Effector memory CD4-positive, alpha-beta T cell (primary cell): Measurements from ENCODE around the gene MBTPS1.

Experiments used
- DNase-seq, 3 donors: peaks; one replicate each; pipeline ENCODE4 v3.0.0-alpha.2; 2020
- H3K27ac ChIP-seq: 2 replicates; pipeline ENCODE4 v1.7.0; 2013; ENCODE audit warnings: mild to moderate bottlenecking, low read length, moderate library complexity; ENCODE audit not compliant: insufficient read depth, poor library complexity, severe bottlenecking
- H3K27me3 ChIP-seq: replicated peaks from 2 replicates; pipeline ENCODE4 v1.7.0; 2013; ENCODE audit warnings: mild to moderate bottlenecking, low read length; ENCODE audit not compliant: insufficient read depth, control insufficient read depth, poor library complexity, severe bottlenecking
- H3K36me3 ChIP-seq: 2 replicates; pipeline ENCODE4 v1.7.0; 2013; ENCODE audit warnings: mild to moderate bottlenecking, low read length, moderate library complexity; ENCODE audit not compliant: control insufficient read depth, insufficient read depth
- H3K4me1 ChIP-seq: 2 replicates; pipeline ENCODE4 v1.7.0; 2013; ENCODE audit warnings: low read length, mild to moderate bottlenecking; ENCODE audit not compliant: control insufficient read depth, insufficient read depth, poor library complexity, severe bottlenecking
- H3K4me3 ChIP-seq: 2 replicates; pipeline ENCODE4 v1.7.0; 2013; ENCODE audit warnings: low read length, low read depth, mild to moderate bottlenecking; ENCODE audit not compliant: insufficient read depth, poor library complexity, severe bottlenecking
- H3K9me3 ChIP-seq: 2 replicates; pipeline ENCODE4 v1.7.0; 2013; ENCODE audit warnings: mild to moderate bottlenecking, low read length, moderate library complexity; ENCODE audit not compliant: control insufficient read depth
- total RNA-seq, 3 donors: gene quantifications; one replicate each; lab custom pipeline; 2026; lab: John Stamatoyannopoulos, UW

MBTPS1 gene
- total RNA-seq: 145 to 174 (median 148) reads per million in 3 donors

DNA sequence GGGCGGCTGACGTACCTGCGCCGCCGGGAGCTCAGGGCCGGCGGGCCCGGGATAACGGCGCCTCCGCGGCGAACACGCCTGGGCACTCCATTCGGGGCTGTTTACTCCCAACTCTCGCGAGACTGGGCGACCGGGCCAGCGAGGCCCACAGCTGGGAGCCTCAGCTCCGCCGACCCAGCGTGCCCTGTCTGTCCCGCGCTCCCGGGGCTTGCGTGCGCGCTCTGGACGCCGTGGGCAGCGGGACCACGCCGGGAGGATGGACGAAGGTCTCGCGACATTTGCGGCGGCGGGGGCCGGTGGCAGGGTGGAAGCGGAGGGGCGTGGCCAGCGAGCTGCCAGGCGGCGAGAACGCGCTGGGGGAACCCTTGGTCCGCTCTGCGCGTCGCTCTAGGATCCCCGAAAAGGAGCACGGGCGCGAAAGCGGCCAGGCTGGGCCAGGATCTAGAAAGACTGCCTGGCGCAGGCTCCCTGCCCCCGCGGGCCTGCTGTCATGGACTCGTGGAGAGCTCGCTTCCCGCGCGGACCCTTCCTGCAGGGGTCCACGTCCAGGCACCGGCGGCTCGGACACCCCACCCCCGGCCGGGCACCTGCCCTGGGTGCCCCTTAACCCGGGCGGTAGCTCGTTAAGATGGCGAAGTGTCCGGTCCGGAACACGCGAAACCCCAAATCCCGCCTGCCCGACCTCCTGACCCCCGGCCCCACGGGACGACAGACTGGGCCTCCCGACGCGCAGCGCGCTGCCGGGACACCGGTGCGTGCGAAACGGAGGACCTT, at the start of gene MBTPS1:
MBTPS1 (minus strand) TSS at position 223 of the 774 bp plus-strand sequence. CDS start 15,159 bp downstream, outside the sequence.
- DNase-seq: peak; percentile 95 to 97 (median 96)
- no peaks in the 10 kb centered on the region for H3K27me3 ChIP-seq
- peaks cover 4% of the 10 kb centered on the region for H3K4me1 ChIP-seq
- no peaks in the 10 kb centered on the region for H3K36me3 ChIP-seq
- H3K27ac ChIP-seq: peak within 1 kb of the TSS; percentile 91
- no peaks in the 10 kb centered on the region for H3K9me3 ChIP-seq
- peak within 1 kb of the TSS; percentile 79 for H3K4me3 ChIP-seq

GRCh38 chr16:84165746-84166145, 49.0 kb upstream of the MBTPS1 start:
- Histone ChIP-seq H3K4me1 (no peaks in the 10 kb centered on the region), H3K27ac (no peak overlapping the region), H3K36me3 (no peaks in the 10 kb centered on the region), H3K4me3 (no peak overlapping the region), H3K27me3 (no peaks in the 10 kb centered on the region), H3K9me3 (no peaks in the 10 kb centered on the region)
- DNase-seq: no peak

- no peak overlapping the region for H3K27ac ChIP-seq
- H3K36me3 ChIP-seq: no peaks in the 10 kb centered on the region
- H3K9me3 ChIP-seq: no peaks in the 10 kb centered on the region
- H3K27me3 ChIP-seq: no peaks in the 10 kb centered on the region
- H3K4me3 ChIP-seq: no peak overlapping the region
- no peaks in the 10 kb centered on the region for H3K4me1 ChIP-seq
- DNase-seq: no peak
Observed at GRCh38 chr16:84161801-84162200, 45.1 kb upstream of the MBTPS1 start.

DNA sequence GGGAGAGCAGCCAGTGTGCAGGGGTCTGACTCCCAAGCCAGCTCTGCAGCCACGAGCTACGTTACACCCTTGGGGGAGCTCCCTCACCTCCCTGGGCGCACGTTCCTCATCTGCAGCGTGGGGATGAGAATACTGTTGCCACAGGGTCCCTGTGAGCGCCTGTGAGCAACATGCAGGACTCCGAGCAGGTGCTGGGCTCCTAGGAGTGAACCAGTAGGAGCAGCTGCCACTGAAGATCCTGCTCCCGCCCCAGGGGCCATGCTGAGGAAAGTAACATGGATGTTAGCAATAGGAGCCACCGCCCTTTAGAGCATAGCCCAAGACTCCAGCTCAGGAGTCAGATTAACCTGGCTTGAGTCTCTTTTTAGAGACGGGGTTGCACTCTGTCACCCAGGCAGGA, 44.3 kb upstream of the MBTPS1 start:
- Histone ChIP-seq H3K27me3 (no peaks in the 10 kb centered on the region), H3K9me3 (no peaks in the 10 kb centered on the region), H3K4me1 (no peaks in the 10 kb centered on the region), H3K4me3 (no peak overlapping the region), H3K36me3 (no peaks in the 10 kb centered on the region), H3K27ac (no peak overlapping the region)
- DNase-seq: no peak

- Histone ChIP-seq H3K4me3 (no peak overlapping the region), H3K4me1 (no peaks in the 10 kb centered on the region), H3K36me3 (no peaks in the 10 kb centered on the region), H3K9me3 (no peaks in the 10 kb centered on the region), H3K27ac (no peak overlapping the region), H3K27me3 (no peaks in the 10 kb centered on the region)
- DNase-seq: no peak
Observed at GRCh38 chr16:84159800-84160199, 43.1 kb upstream of the MBTPS1 start.

DNA sequence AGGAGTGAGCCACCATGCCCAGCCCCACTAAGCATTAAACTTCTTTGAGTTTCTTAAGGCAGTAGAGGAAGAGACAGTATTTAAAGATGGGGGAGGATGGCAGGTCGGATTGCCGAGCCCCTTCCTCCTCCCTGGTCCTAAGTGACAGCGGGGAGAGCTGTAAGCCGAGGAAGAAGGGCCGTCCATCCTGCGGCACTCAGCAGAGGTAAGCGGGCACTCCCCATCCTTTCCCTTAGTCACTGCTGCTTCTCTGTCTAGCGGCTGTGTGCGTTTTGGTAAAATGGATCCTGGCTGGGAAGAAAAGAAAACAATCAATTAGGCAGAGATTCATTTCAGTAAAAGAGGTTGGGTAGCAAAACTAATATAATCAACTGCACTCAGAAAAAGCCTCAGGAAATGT, 42.3 kb upstream of the MBTPS1 start:
- Histone ChIP-seq H3K36me3 (no peaks in the 10 kb centered on the region), H3K4me3 (no peak overlapping the region), H3K27me3 (no peaks in the 10 kb centered on the region), H3K27ac (no peak overlapping the region), H3K4me1 (no peaks in the 10 kb centered on the region), H3K9me3 (no peaks in the 10 kb centered on the region)
- no peak for DNase-seq

- Histone ChIP-seq H3K4me1 (no peaks in the 10 kb centered on the region), H3K27ac (no peak overlapping the region), H3K27me3 (no peaks in the 10 kb centered on the region), H3K36me3 (no peaks in the 10 kb centered on the region), H3K4me3 (no peak overlapping the region), H3K9me3 (no peaks in the 10 kb centered on the region)
- no peak for DNase-seq
Observed at GRCh38 chr16:84156342-84156784, 39.6 kb upstream of the MBTPS1 start.

- H3K9me3 ChIP-seq: no peaks in the 10 kb centered on the region
- no peaks in the 10 kb centered on the region for H3K27me3 ChIP-seq
- no peak overlapping the region for H3K27ac ChIP-seq
- no peak overlapping the region for H3K4me3 ChIP-seq
- no peak for DNase-seq
- H3K4me1 ChIP-seq: no peaks in the 10 kb centered on the region
- H3K36me3 ChIP-seq: no peaks in the 10 kb centered on the region
Observed at GRCh38 chr16:84155771-84156170, 39.0 kb upstream of the MBTPS1 start.

DNA sequence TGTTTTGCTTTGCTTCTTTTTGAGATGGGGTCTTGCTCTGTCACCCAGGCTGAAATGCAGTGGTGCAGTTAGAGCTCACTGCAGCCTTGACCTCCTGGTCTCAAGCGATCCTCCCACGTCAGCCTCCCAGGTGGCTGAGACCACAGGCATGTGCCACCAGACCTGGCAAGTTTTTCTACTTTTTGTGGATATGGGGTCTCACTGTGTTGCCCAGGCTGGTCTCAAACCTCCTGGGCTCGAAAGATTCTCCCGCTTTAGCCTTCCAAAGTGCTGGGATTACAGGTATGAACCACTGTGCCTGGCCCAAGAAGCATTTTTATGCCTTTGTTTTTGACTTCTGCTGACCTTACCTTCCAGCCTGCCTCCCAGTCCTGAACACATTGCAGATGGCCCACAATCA, 38.5 kb upstream of the MBTPS1 start:
- no peak for DNase-seq
- H3K36me3 ChIP-seq: no peaks in the 10 kb centered on the region
- no peak overlapping the region for H3K4me3 ChIP-seq
- H3K9me3 ChIP-seq: no peaks in the 10 kb centered on the region
- H3K4me1 ChIP-seq: no peaks in the 10 kb centered on the region
- H3K27ac ChIP-seq: no peak overlapping the region
- no peaks in the 10 kb centered on the region for H3K27me3 ChIP-seq

DNA sequence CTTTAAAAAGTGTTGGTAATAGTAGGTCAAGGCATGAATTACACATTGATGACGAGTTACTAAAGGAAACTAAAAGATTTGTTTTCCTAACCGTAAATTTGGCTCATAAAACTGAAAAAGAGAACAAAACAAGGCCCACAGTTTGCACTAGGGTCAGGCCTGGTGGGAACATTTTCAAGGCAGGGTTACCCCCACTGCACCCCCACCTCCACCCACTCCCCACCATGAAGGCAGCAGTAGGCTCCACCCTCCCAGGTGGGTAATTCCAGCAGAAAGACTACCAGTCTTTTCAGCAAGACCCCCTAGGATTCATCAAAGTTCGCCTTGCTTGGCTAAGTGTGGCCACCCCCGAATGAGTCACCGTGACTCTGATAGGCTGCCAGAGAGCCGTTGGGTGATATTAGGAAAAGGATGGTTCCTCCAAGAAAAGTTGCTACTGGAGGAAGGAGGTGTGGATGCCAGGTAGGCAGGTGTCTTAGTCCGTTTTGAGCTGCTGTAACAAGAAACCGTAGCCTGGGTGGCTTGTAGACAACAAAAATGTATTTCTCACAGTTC, 37.0 kb upstream of the MBTPS1 start:
- Histone ChIP-seq H3K36me3 (no peaks in the 10 kb centered on the region), H3K4me1 (no peaks in the 10 kb centered on the region), H3K4me3 (no peak overlapping the region), H3K27ac (no peak overlapping the region), H3K27me3 (no peaks in the 10 kb centered on the region), H3K9me3 (no peaks in the 10 kb centered on the region)
- DNase-seq: no peak
